ENCODE measurements around the gene TMBIM6. TPM values are rescaled to one million over a fixed set of nuclear protein-coding genes. Genes with fewer than 3 reads are reported as not detected.

Gene TMBIM6
- total and polyA plus RNA-seq, 9 of the 15 experiments (the other 6 are each of a cell fraction or from before 2014, with no cell fraction given), result 147 to 1,288 (median 352) TPM

DNA sequence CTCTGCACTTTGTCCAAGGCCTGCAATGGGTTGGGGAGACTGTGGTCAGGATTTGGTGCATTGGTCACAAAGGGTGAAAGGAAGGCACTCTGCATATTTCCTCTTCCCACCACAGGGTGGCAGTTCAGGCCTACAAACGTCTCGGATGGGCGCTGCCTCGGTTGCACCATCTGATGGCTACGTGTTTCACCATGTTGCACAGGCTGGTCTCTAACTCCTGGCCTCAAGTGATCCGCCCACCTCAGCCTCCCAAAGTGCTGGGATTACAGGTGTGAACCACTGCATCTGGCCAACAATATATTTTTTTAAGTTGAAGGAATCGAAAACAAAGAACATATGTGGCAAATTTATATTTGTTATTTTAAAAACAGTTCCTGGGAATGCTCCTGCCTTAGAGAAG, 35.1 kb downstream of the TMBIM6 start (continued):
- no peak for TF ChIP-seq TOE1 (IDR thresholded peaks at IDR 0.05; ENCODE audit: borderline replicate concordance)
- TF ChIP-seq TOE1 (CRISPR knock-in tag; IDR thresholded peaks at IDR 0.05; ENCODE audit: borderline replicate concordance, low read depth), result no peak
- TF ChIP-seq SMAD4 (CRISPR knock-in tag; conservative IDR thresholded peaks at IDR 0.05), result no peak; the same call in 1 of the 2 replicates
- TF ChIP-seq, protein P1, sequence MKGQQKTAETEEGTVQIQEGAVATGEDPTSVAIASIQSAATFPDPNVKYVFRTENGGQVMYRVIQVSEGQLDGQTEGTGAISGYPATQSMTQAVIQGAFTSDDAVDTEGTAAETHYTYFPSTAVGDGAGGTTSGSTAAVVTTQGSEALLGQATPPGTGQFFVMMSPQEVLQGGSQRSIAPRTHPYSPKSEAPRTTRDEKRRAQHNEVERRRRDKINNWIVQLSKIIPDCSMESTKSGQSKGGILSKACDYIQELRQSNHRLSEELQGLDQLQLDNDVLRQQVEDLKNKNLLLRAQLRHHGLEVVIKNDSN (CRISPR knock-in tag; IDR thresholded peaks at IDR 0.05), result no peak
- TF ChIP-seq TSC22D4 (tag; IDR thresholded peaks at IDR 0.05), result no peak
- TF ChIP-seq ADNP (tag; IDR thresholded peaks at IDR 0.05), result no peak
- TF ChIP-seq, protein P2, sequence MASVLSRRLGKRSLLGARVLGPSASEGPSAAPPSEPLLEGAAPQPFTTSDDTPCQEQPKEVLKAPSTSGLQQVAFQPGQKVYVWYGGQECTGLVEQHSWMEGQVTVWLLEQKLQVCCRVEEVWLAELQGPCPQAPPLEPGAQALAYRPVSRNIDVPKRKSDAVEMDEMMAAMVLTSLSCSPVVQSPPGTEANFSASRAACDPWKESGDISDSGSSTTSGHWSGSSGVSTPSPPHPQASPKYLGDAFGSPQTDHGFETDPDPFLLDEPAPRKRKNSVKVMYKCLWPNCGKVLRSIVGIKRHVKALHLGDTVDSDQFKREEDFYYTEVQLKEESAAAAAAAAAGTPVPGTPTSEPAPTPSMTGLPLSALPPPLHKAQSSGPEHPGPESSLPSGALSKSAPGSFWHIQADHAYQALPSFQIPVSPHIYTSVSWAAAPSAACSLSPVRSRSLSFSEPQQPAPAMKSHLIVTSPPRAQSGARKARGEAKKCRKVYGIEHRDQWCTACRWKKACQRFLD (CRISPR knock-in tag; IDR thresholded peaks at IDR 0.05), result no peak
- no peak for TF ChIP-seq MEIS2 (IDR thresholded peaks at IDR 0.05; ENCODE audit: partially characterized antibody)
- TF ChIP-seq BMI1 (IDR thresholded peaks at IDR 0.05; ENCODE audit: low read length), result no peak
- no peak for TF ChIP-seq SMARCA5 (IDR thresholded peaks at IDR 0.05)
- no peak for TF ChIP-seq HMG20A (CRISPR knock-in tag; conservative IDR thresholded peaks at IDR 0.05)
- no peak for TF ChIP-seq POLR3G (IDR thresholded peaks at IDR 0.05; ENCODE audit: extremely low read depth, insufficient read length, insufficient replicate concordance)
- no peak for TF ChIP-seq POU5F1 (IDR thresholded peaks at IDR 0.05; ENCODE audit: borderline replicate concordance, low read depth, low read length, partially characterized antibody)
- TF ChIP-seq, protein P3, sequence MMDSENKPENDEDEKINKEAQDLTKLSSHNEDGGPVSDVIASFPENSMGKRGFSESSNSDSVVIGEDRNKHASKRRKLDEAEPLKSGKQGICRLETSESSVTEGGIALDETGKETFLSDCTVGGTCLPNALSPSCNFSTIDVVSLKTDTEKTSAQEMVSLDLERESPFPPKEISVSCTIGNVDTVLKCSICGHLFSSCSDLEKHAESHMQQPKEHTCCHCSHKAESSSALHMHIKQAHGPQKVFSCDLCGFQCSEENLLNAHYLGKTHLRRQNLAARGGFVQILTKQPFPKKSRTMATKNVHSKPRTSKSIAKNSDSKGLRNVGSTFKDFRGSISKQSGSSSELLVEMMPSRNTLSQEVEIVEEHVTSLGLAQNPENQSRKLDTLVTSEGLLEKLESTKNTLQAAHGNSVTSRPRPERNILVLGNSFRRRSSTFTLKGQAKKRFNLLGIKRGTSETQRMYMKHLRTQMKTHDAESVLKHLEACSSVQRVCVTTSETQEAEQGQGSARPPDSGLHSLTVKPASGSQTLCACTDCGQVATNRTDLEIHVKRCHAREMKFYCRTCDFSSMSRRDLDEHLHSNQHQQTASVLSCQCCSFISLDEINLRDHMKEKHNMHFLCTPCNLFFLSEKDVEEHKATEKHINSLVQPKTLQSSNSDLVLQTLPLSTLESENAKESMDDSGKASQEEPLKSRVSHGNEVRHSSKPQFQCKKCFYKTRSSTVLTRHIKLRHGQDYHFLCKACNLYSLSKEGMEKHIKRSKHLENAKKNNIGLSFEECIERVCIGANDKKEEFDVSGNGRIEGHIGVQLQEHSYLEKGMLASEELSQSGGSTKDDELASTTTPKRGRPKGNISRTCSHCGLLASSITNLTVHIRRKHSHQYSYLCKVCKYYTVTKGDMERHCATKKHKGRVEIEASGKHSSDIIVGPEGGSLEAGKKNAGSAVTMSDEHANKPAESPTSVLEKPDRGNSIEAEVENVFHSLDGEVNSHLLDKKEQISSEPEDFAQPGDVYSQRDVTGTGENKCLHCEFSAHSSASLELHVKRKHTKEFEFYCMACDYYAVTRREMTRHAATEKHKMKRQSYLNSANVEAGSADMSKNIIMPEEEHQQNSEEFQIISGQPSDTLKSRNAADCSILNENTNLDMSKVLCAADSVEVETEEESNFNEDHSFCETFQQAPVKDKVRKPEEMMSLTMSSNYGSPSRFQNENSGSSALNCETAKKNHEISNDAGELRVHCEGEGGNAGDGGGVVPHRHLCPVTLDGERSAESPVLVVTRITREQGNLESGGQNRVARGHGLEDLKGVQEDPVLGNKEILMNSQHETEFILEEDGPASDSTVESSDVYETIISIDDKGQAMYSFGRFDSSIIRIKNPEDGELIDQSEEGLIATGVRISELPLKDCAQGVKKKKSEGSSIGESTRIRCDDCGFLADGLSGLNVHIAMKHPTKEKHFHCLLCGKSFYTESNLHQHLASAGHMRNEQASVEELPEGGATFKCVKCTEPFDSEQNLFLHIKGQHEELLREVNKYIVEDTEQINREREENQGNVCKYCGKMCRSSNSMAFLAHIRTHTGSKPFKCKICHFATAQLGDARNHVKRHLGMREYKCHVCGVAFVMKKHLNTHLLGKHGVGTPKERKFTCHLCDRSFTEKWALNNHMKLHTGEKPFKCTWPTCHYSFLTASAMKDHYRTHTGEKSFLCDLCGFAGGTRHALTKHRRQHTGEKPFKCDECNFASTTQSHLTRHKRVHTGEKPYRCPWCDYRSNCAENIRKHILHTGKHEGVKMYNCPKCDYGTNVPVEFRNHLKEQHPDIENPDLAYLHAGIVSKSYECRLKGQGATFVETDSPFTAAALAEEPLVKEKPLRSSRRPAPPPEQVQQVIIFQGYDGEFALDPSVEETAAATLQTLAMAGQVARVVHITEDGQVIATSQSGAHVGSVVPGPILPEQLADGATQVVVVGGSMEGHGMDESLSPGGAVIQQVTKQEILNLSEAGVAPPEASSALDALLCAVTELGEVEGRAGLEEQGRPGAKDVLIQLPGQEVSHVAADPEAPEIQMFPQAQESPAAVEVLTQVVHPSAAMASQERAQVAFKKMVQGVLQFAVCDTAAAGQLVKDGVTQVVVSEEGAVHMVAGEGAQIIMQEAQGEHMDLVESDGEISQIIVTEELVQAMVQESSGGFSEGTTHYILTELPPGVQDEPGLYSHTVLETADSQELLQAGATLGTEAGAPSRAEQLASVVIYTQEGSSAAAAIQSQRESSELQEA (IDR thresholded peaks at IDR 0.05; ENCODE audit: low read depth), result no peak
- no peak for TF ChIP-seq ZNF436 (CRISPR knock-in tag; IDR thresholded peaks at IDR 0.05)
- no peak for TF ChIP-seq ZNF384 (IDR thresholded peaks at IDR 0.05; ENCODE audit: low read depth, low read length)
- no peak for TF ChIP-seq ZNF583 (CRISPR knock-in tag; IDR thresholded peaks at IDR 0.05)
- peak; percentile 91 for TF ChIP-seq CEBPG (CRISPR knock-in tag; IDR thresholded peaks at IDR 0.05)
- TF ChIP-seq CEBPG (tag; conservative IDR thresholded peaks at IDR 0.05 in 1 of 2, IDR thresholded peaks at IDR 0.05 in 1 of 2), result peak; percentile 78 to 83
- TF ChIP-seq GATAD2B (IDR thresholded peaks at IDR 0.05; ENCODE audit: borderline replicate concordance), result no peak

All from K562 (cell line).